Activated CD8-positive, alpha-beta memory T cell treated with anti-CD3 and anti-CD28 coated beads for 24 hours (primary cell): ENCODE results near the gene KRTAP21-2.
"Not testable (repeated sequence)": the region's sequence is repeated elsewhere in the genome, so short reads cannot be mapped to it uniquely, and the experiment has no call there.

Source experiments
- DNase-seq: peaks from one replicate; pipeline ENCODE4 v3.0.0-alpha.2; 2020

The KRTAP21-2 gene

GRCh38 chr21:30747159-30747558, at the start of gene KRTAP21-2:
Gene KRTAP21-2, minus strand, starts transcription at chr21:30747259. Its CDS starts 57 bp downstream, at chr21:30747202.
- no peak for DNase-seq

GRCh38 chr21:30793581-30794314, 46.7 kb upstream of the KRTAP21-2 start:
- DNase-seq: no peak

GRCh38 chr21:30779249-30779648, 32.2 kb upstream of the KRTAP21-2 start:
- DNase-seq: no peak

- DNase-seq: no peak
Observed at GRCh38 chr21:30769724-30770431, 22.8 kb upstream of the KRTAP21-2 start.

GRCh38 chr21:30760776-30761175, 13.7 kb upstream of the KRTAP21-2 start:
- no peak for DNase-seq

GRCh38 chr21:30758306-30758705, 11.2 kb upstream of the KRTAP21-2 start:
- no peak for DNase-seq

- not testable (repeated sequence) for DNase-seq
Observed at GRCh38 chr21:30755328-30755727, 8.3 kb upstream of the KRTAP21-2 start, which contains the start of gene KRTAP21-1. Gene KRTAP21-1, minus strand, starts transcription at chr21:30755428. Its CDS starts 50 bp downstream, at chr21:30755378.

GRCh38 chr21:30740462-30740861, 6.6 kb downstream of the KRTAP21-2 start:
- no peak for DNase-seq

- no peak for DNase-seq
Observed at GRCh38 chr21:30733026-30733425, 14.0 kb downstream of the KRTAP21-2 start.

- DNase-seq: no peak
Observed at GRCh38 chr21:30726726-30727125, 20.3 kb downstream of the KRTAP21-2 start.

GRCh38 chr21:30719401-30719800, 27.7 kb downstream of the KRTAP21-2 start:
- no peak for DNase-seq

GRCh38 chr21:30718239-30718909, 28.7 kb downstream of the KRTAP21-2 start, which contains the start of gene KRTAP21-3:
Gene KRTAP21-3, minus strand, starts transcription at chr21:30718777. Its CDS starts 18 bp downstream, at chr21:30718759.
- no peak for DNase-seq

GRCh38 chr21:30717105-30717504, 30.0 kb downstream of the KRTAP21-2 start:
- no peak for DNase-seq

GRCh38 chr21:30714946-30715345, 32.1 kb downstream of the KRTAP21-2 start:
- no peak for DNase-seq

- DNase-seq: no peak
Observed at GRCh38 chr21:30714456-30714855, 32.6 kb downstream of the KRTAP21-2 start.

GRCh38 chr21:30713766-30714165, 33.3 kb downstream of the KRTAP21-2 start:
- DNase-seq: no peak

GRCh38 chr21:30710499-30710898, 36.6 kb downstream of the KRTAP21-2 start:
- no peak for DNase-seq

GRCh38 chr21:30707409-30707808, 39.6 kb downstream of the KRTAP21-2 start:
- no peak for DNase-seq
